DOHH2 (cell line): ENCODE data around the gene SLC8A1.

Experiments used
- H3F3A ChIP-seq: fragments of 200-600 bp; sonication (generic), shearing (Covaris generic); 2 replicates; pipeline ENCODE4 v1.6.0; 2016; ENCODE audit warnings: antibody characterized with exemption, mild to moderate bottlenecking; ENCODE audit not compliant: control insufficient read depth, insufficient read depth
- H3K27ac ChIP-seq: fragments of 200-600 bp; sonication (generic); 2 replicates; pipeline ENCODE4 v1.5.1; 2014; ENCODE audit warnings: low read depth, mild to moderate bottlenecking, low read length, moderate library complexity
- H3K27me3 ChIP-seq: fragments of 200-600 bp; sonication (generic); 2 replicates; pipeline ENCODE4 v1.6.1; 2014; ENCODE audit warnings: mild to moderate bottlenecking, low read length, mixed read lengths; ENCODE audit not compliant: control insufficient read depth
- H3K36me3 ChIP-seq: fragments of 200-600 bp; sonication (generic); 2 replicates; pipeline ENCODE4 v1.6.1; 2014; ENCODE audit warnings: mild to moderate bottlenecking, low read length, moderate library complexity, mixed read lengths; ENCODE audit not compliant: control insufficient read depth
- H3K4me1 ChIP-seq: fragments of 200-600 bp; sonication (generic); 2 replicates; pipeline ENCODE4 v1.6.1; 2014; ENCODE audit warnings: mild to moderate bottlenecking, low read length, mixed read lengths; ENCODE audit not compliant: control insufficient read depth
- H3K4me2 ChIP-seq: fragments of 200-600 bp; sonication (generic); 2 replicates; pipeline ENCODE4 v1.6.0; 2014; ENCODE audit warnings: mild to moderate bottlenecking, low read length, moderate library complexity
- H3K4me3 ChIP-seq: fragments of 200-600 bp; sonication (generic); 2 replicates; pipeline ENCODE4 v1.5.1; 2014; ENCODE audit warnings: mild to moderate bottlenecking, low read length, mixed read lengths
- H3K79me2 ChIP-seq: fragments of 200-600 bp; sonication (generic); 2 replicates; pipeline ENCODE4 v1.6.1; 2014; ENCODE audit warnings: mild to moderate bottlenecking, low read length, mixed read lengths; ENCODE audit not compliant: control insufficient read depth
- H3K9me2 ChIP-seq: fragments of 200-600 bp; sonication (generic); replicated peaks from 2 replicates; pipeline ENCODE4 v1.6.1; 2014; ENCODE audit warnings: mild to moderate bottlenecking, low read length, mixed read lengths; ENCODE audit not compliant: control insufficient read depth
- H3K9me3 ChIP-seq: fragments of 200-600 bp; sonication (generic); 2 replicates; pipeline ENCODE4 v1.6.1; 2014; ENCODE audit warnings: antibody characterized with exemption, low read length, mixed read lengths; ENCODE audit not compliant: control insufficient read depth, insufficient read depth
- H4K20me1 ChIP-seq: fragments of 200-600 bp; sonication (generic); 2 replicates; pipeline ENCODE4 v1.6.0; 2014; ENCODE audit warnings: low read depth, mild to moderate bottlenecking, antibody characterized with exemption, low read length, moderate library complexity; ENCODE audit not compliant: control insufficient read depth, insufficient read depth
- EZH2phosphoT487 ChIP-seq: fragments of 200-600 bp; sonication (generic); IDR thresholded peaks from 2 replicates; pipeline ENCODE4 v1.6.1; 2017; ENCODE audit warnings: borderline replicate concordance, mild to moderate bottlenecking, antibody characterized with exemption, low read length, moderate library complexity, mixed read lengths
- TF ChIP-seq, protein P1 (sequence below): fragments of 200-600 bp; sonication (generic); IDR thresholded peaks from one replicate; pipeline ENCODE4 v1.5.1; 2014; ENCODE audit warnings: antibody characterized with exemption, mild to moderate bottlenecking, low read depth, low read length; ENCODE audit not compliant: poor library complexity, severe bottlenecking

The SLC8A1 gene

DNA sequence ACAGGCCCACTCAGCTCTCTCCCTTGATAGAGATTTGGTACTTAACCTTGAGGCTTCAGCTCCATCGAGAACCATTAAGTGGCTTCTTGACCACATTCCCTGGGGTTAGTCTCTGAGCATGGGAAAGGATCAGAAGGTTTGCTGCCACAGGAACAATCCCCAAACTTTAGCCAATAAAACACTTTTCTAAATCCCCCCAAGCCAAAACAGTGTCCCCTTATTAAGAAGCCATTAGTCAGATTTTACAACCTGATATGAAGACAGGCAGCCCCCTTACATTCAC, 37.7 kb upstream of the SLC8A1 start:
- peak overlapping the region; percentile 33 for H3K4me2 ChIP-seq
- H3K4me1 ChIP-seq, result peaks cover 23% of the 10 kb centered on the region
- no peaks in the 10 kb centered on the region for H3K36me3 ChIP-seq
- H3K4me3 ChIP-seq, result no peak overlapping the region
- H3K27ac ChIP-seq, result no peak overlapping the region
- no peaks in the 10 kb centered on the region for H4K20me1 ChIP-seq
- no peaks in the 10 kb centered on the region for H3K79me2 ChIP-seq
- no peaks in the 10 kb centered on the region for H3K9me2 ChIP-seq
- no peaks in the 10 kb centered on the region for H3K27me3 ChIP-seq
- no peaks in the 10 kb centered on the region for H3F3A ChIP-seq
- no peaks in the 10 kb centered on the region for H3K9me3 ChIP-seq
- TF ChIP-seq, protein P1, sequence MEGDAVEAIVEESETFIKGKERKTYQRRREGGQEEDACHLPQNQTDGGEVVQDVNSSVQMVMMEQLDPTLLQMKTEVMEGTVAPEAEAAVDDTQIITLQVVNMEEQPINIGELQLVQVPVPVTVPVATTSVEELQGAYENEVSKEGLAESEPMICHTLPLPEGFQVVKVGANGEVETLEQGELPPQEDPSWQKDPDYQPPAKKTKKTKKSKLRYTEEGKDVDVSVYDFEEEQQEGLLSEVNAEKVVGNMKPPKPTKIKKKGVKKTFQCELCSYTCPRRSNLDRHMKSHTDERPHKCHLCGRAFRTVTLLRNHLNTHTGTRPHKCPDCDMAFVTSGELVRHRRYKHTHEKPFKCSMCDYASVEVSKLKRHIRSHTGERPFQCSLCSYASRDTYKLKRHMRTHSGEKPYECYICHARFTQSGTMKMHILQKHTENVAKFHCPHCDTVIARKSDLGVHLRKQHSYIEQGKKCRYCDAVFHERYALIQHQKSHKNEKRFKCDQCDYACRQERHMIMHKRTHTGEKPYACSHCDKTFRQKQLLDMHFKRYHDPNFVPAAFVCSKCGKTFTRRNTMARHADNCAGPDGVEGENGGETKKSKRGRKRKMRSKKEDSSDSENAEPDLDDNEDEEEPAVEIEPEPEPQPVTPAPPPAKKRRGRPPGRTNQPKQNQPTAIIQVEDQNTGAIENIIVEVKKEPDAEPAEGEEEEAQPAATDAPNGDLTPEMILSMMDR, result no peak
- no peak for TF ChIP-seq EZH2phosphoT487

DNA sequence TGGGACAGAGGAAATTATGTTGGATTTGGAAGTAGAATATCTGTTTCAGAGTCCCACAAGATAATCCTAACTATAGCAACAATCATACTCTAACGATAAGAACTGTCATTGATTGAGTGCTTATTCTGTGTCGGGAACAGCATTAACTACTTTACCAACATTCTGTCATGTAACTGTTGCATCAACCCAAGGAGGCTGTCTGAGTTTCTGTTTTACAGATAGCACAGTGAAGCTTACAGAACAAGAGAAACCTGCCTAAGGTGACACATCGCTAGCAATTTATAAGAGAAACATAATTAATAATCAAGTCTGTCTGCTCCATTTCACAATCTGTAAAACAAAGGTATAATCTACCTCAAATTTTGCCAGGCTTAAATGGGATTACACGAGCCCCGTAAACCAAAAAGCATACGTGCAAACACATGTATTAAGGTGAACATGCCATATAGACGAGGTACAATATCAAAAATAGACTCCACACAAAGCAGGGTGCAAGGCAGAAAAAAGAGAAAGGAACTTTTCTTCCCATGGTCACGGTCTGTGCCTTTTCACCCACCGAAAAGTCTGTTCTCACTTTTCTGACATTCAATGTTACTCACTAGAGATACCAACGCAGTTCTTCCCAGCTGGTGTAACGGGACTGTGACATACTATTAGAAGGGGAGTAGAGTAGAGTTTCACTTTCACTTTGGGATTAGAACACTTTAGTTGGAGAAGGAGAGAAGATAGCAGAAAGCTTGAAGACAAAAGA, 37.2 kb upstream of the SLC8A1 start:
- Histone ChIP-seq H4K20me1 (no peaks in the 10 kb centered on the region), H3K79me2 (no peaks in the 10 kb centered on the region), H3K36me3 (no peaks in the 10 kb centered on the region), H3K27me3 (no peaks in the 10 kb centered on the region), H3K27ac (no peak overlapping the region), H3F3A (no peaks in the 10 kb centered on the region), H3K4me1 (peaks cover 23% of the 10 kb centered on the region), H3K9me3 (no peaks in the 10 kb centered on the region), H3K9me2 (no peaks in the 10 kb centered on the region), H3K4me3 (no peak overlapping the region), H3K4me2 (peak overlapping the region; percentile 33)
- TF ChIP-seq EZH2phosphoT487, result no peak
- TF ChIP-seq, protein P1, result no peak

DNA sequence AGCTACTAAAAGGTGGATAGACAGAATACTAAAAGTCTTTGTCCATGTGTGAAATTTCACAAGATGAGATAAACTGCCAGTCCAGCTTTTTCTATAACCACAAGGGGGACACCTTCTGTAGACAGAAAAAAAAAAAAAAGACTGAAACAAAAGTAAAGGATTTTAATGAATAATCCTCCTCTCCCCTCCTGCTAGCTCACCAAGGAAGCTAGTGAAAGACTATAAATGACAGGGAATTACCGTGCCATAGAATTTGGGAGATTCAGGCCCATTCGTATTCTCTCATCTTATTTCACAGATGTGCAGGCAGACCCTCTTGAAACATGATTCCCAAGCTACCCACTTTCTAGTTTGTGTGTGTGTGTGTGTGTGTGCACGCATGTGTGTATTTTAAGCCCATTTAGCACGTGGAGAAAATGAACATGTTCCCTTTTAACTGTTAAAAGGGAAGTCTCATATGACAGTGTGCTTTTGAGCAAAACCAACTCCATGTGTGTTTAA, 36.3 kb upstream of the SLC8A1 start:
- H3K9me3 ChIP-seq, result no peaks in the 10 kb centered on the region
- H4K20me1 ChIP-seq, result no peaks in the 10 kb centered on the region
- H3K9me2 ChIP-seq, result no peaks in the 10 kb centered on the region
- no peaks in the 10 kb centered on the region for H3K27me3 ChIP-seq
- no peaks in the 10 kb centered on the region for H3K79me2 ChIP-seq
- H3K4me2 ChIP-seq, result peak overlapping the region; percentile 11; the same call in 1 of the 2 replicates
- H3K27ac ChIP-seq, result no peak overlapping the region
- H3K4me3 ChIP-seq, result no peak overlapping the region
- H3F3A ChIP-seq, result no peaks in the 10 kb centered on the region
- no peaks in the 10 kb centered on the region for H3K36me3 ChIP-seq
- TF ChIP-seq, protein P1, result peak; percentile 59
- no peak for TF ChIP-seq EZH2phosphoT487
- H3K4me1 ChIP-seq, result peaks cover 23% of the 10 kb centered on the region
